Measurements from ENCODE around the gene KIF9. TPM values are rescaled to one million over a fixed set of nuclear protein-coding genes. Genes with fewer than 3 reads are reported as not detected.
"Not testable (repeated sequence)": the region's sequence is repeated elsewhere in the genome, so short reads cannot be mapped to it uniquely, and the experiment has no call there.

Gene KIF9, protein sequence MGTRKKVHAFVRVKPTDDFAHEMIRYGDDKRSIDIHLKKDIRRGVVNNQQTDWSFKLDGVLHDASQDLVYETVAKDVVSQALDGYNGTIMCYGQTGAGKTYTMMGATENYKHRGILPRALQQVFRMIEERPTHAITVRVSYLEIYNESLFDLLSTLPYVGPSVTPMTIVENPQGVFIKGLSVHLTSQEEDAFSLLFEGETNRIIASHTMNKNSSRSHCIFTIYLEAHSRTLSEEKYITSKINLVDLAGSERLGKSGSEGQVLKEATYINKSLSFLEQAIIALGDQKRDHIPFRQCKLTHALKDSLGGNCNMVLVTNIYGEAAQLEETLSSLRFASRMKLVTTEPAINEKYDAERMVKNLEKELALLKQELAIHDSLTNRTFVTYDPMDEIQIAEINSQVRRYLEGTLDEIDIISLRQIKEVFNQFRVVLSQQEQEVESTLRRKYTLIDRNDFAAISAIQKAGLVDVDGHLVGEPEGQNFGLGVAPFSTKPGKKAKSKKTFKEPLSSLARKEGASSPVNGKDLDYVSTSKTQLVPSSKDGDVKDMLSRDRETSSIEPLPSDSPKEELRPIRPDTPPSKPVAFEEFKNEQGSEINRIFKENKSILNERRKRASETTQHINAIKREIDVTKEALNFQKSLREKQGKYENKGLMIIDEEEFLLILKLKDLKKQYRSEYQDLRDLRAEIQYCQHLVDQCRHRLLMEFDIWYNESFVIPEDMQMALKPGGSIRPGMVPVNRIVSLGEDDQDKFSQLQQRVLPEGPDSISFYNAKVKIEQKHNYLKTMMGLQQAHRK
- total RNA-seq (2014; rRNA removed; shearing (Covaris generic)) = 7.0 and 13.1 TPM in 2 replicates
- polyA plus RNA-seq (2014; cell fraction: nucleus; rRNA removed) = 5.1 and 5.6 TPM in 2 replicates

DNA sequence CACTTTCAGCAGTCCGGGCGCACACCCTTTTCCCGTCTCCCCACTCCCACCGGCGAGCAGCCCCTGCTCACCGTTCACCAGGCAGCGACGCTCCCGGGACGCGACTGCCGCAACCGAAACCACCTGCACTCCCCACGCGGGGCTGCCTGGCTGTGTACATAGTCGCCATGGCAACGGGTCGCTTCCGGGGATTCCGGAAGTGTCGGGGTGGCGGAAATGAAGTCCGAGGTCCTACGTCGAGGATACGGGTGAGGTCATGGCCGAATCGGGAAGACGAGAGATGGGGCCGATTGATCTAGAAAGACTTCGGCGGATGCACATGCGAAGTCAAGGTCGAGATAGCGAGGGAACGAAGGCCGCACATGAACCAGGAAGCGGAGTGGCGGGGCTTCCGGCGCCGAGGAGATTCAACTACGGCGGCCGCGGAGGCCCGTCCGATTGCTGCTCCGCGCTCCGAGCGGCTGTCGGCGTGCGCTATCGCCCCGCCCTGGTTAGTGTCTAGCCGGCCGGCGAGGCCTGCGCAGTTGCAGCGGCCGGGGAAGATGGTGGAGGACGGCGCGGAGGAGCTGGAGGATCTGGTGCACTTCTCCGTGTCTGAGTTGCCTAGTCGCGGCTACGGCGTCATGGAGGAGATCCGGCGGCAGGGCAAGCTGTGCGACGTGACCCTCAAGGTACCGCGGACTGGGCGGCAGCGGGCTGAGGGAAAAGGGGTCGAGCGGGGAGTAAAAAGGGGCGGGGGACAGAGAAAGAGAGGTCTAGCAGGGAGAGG lies at the start of gene KIF9, which contains the start of gene KLHL18:
Gene KIF9 (minus strand): TSS at position 376 of the 769 bp plus-strand sequence. CDS start 5,425 bp downstream, outside the sequence.
Gene KLHL18 (plus strand): TSS at position 521 of the 769 bp plus-strand sequence. CDS start 22 bp downstream, at position 543.
- peak; percentile 83 for DNase-seq (ENCODE audit: extremely low read depth, low read depth)

DNA sequence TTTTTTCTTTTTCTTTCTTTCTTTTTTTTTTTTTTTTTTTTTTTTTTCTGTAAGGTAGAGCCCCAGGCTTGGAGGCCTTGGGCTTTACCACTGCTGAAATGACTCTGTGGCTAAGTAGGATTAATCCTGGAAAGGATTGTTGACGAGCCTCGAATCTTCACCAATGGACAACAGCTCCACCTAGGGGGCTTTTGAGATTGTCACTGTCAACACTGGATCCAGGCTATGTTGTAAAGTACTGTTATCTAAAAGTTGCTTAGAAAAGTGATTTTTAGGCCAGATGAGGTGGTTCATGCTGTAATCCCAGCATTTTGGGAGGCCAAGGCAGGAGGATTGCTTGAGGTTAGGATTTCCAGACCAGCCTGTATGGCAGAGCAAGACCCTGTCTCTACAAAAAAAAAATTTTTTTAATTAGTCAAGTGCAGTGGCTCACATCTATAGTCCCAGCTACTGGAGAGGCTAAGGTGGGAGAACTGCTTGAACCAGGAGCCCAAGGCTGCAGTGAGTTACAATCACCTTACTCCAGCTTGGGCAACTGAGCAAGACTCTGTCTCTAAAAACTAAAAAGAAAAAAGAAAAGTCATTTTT lies 41.8 kb upstream of the KIF9 start:
- peak; percentile 51 for DNase-seq (ENCODE audit: extremely low read depth, low read depth)

DNA sequence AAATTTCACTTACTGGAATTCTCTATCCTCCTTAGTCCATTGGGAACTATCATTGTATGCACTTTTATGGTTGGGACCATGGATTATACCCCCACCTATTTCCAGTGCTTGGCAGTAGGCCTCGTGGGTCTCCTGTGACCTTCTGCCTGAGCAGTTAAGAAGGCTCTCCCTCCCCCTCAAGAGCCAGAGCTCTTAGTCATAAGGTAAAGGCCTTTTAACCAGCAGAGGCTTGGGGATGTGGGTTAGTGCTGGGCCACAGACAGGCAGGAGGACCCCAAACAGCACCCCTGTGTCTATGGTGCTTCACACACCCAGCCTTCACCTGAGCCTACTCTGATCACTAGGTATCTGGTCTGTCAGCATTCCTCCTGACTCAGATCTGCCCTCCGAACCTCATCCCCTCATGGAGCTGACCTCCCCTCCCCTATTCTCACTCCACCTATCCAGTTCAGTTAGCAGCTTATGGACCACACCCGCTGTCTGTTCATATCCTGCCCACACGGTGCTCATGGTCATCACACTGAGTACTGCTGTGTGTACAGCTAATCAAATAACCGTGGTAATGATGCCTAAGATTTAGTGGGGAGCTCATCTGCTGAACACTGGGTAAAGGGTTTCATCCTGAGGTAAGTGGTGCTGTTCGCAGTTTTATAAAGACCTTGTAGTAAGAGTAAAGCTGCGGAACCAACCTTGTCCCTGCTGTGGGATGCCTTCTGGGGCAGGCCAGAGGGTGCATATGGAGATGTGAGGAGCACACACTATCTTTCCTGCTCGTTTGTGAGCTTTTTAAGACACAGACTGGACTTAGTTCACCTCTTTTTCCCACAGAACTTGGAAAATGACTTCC lies 41.1 kb upstream of the KIF9 start:
- no peak for DNase-seq (ENCODE audit: extremely low read depth, low read depth)

DNA sequence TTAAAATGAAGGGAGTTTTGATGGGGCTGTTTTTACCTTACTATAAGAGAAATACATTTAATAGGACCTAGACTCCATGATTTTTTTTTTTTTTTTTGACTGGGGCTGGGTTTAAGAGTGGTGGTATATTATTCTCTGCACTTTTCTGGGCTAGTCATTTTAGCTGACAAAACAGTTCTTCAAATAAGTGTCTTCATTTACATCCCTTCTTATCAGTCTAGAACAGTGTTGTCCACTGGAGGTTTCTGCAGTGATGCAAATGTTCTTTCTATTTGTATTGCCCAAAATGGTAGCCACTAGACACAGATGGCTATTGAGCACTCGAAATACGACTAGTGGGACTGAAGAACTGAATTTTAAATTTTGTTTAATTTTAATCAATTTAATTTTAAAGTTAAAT lies 37.4 kb upstream of the KIF9 start:
- no peak for DNase-seq (ENCODE audit: extremely low read depth, low read depth)

DNA sequence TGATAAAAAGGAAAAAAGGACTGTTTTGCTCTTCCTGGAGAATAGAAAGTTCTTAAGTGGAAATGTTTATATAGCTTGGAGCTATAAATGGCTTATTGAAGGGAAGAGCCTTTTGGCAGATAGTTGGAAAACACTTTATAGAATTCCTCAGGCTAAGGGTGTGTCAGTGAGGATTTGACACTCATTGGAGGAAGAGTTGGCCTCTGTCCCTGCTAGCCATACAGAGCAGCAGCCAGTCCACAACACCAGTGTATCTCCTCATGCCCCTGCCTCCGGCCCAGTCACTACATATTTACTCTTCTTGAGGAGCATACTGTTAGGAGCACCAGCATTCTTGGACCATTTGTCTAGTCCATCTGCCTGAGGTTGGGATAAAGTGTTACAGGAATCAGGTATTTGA lies 36.3 kb upstream of the KIF9 start:
- no peak for DNase-seq (ENCODE audit: extremely low read depth, low read depth)

DNA sequence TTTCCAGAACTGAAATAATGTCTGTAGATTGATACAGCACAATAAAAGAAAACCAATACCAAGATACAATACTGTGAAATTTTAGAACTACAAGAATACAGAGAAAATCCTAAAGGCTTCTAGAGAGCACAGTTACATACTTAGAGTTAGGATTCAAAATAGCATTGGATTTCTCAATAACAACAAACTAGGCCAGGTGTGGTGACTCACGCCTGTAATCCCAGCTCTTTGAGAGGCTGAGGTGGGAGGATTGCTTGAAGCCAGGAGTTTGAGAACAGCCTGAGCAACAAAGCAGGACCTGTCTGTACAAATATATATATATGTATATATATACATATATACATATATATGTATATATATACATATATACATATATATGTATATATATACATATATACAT lies 33.6 kb upstream of the KIF9 start:
- not testable (repeated sequence) for DNase-seq (ENCODE audit: extremely low read depth, low read depth)

DNA sequence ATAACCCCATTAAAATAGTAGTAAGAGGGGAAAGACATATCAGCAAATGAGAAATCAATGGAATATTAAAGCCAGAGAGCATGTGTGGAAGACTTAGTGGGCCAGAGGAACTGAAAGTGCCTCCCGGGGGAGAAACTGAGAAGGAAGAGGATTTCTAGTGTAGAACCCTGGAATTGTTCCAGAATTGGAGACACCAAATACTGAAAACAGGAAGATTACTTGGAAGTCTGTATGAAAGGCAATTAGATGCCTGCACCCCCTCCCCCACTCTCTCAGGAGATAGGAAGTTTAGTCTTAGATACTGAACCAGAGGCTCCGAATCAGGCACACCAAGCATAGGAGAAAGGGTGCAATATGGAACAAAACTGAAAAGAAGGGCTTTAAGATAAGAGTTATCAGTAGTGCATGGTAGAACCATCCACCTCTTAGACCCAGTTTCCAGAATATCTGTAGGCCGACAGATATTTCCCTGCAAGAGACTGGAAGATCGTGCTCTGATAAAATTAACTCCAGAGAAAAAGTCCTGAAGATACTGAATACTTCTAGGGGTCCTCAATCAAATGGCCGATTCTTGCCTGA lies 32.6 kb upstream of the KIF9 start:
- DNase-seq (ENCODE audit: extremely low read depth, low read depth) = no peak

DNA sequence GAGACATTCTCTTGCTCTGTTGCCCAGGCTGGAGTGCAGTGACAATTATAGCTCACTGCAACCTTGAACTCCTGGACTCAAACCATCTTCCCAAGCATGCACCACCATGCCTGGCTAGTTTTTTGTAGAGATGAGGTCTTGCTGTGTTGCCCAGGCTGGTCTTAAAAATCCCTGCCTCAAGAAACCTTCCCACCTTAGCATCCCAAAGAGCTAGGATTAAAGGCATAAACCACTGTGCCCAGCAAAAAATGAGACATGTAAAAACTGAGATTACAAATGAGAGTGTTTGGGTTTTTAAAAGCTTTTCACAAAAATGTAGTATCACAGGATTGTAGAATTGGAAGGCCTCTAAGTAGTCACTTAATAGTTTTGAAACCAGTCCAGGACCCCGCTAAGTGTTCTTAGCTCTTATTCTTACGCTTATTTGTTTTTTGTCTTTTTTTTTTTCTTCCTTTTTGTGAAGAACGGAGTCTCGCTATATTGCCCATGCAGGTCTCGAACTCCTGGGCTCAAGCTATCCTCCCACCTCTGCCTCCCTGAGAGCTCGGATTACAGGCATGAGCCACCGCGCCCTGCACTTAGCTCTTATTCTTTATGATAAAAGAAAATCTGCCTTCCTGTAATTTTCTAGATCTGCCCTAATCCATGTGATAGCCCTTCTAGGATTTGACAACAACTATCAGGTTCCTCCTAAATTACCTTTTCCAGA lies 31.6 kb upstream of the KIF9 start:
- DNase-seq (ENCODE audit: extremely low read depth, low read depth) = no peak

DNA sequence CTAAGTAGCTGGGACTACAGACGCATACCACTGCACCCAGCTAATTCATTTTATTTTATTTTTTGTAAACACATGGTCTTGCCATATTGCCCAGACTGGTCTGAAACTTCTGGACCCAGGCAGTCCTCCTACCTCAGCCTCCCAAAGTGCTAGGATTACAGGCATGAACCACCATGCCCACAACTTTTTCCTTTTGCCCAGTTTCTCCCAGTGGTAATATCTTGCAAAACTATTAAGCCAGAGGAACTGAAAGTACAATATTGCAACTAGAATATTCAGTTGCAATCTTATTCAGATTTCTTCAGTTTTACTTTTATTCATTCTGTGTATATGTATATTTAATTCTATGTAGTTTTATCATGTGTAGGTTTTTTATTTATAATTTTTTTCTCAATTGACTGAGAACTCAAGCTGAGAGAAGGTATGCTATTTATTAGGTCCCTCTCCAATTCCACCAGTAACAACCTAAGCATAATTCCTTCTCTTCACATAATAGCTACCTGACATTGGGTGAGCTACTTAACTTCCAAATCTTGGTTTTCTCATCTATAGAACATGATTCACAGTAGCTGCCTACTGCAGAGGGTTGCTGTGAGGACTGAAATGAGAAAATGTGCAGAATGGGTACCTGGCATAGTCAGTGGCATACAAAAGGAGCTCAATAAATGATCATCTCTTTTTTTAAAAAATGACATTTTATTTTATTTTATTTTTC lies 30.9 kb upstream of the KIF9 start:
- DNase-seq (ENCODE audit: extremely low read depth, low read depth) = no peak

DNA sequence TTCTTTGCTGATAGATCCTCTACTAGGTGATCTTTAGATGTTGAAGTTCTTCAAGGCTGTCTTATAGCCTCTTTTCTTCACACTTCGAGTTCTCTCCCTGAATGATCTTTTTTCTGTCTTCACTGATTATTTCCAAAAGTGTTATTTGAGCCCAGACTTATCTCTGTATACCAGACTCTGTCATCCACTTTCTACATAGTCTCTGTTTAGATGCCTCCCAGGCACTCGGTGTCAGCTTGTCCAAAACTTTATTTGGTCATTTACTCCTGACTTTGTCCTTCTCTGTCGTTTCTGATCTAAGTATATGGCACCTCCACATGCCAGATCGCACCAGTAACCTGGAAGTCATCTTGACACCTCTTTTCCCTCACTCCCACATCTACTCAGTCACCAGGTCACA lies 27.8 kb upstream of the KIF9 start:
- no peak for DNase-seq (ENCODE audit: extremely low read depth, low read depth)

DNA sequence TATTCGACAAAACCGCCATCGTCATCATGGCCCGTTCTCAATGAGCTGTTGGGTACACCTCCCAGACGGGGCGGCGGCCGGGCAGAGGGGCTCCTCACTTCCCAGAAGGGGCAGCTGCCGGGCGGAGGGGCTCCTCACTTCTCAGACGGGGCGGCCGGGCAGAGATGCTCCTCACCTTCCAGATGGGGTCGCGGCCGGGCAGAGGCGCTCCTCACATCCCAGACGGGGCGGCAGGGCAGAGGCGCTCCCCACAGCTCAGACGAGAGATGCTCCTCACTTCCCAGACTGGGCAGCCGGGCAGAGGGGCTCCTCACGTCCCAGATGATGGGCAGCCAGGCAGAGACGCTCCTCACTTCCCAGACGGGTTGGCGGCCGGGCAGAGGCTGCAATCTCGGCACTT lies 26.6 kb upstream of the KIF9 start:
- not testable (repeated sequence) for DNase-seq (ENCODE audit: extremely low read depth, low read depth)

DNA sequence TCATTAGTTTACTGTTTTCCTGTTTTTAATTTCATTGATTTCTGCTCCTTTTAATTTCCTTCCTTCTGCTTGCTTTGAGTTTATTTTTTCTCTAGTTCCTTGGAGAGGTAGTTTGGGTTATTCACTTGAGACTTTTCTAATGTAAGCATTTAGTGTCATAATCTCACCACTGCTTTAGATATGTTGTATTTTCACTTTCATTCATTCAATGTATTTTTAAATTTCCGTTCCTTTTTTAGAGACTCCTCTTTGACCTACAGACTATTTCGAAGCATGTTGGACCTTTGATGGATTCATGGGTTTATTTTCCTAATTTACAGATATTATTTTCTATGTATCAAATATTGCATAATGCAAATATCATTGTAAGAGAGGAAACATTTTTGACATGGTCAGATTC lies 23.4 kb upstream of the KIF9 start:
- no peak for DNase-seq (ENCODE audit: extremely low read depth, low read depth)

DNA sequence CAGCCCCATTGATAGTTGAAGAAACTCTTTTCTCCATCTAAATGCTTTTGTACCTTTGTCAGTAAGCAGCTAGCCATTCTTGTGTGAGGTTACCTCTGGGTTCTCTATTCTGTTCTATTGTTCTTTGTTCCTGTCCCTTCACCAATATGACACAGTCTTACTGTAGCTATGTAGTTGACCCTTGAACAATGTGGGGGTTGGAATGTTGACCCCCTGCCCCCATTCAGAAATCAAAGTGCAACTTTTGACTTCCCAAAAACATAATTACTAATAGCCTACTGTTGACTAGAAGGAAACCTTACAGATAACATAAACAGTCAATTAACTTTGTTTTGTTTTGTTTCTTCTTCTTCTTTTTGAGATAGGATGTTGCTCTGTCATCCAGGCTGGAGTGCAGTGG lies 18.9 kb upstream of the KIF9 start:
- no peak for DNase-seq (ENCODE audit: extremely low read depth, low read depth)

DNA sequence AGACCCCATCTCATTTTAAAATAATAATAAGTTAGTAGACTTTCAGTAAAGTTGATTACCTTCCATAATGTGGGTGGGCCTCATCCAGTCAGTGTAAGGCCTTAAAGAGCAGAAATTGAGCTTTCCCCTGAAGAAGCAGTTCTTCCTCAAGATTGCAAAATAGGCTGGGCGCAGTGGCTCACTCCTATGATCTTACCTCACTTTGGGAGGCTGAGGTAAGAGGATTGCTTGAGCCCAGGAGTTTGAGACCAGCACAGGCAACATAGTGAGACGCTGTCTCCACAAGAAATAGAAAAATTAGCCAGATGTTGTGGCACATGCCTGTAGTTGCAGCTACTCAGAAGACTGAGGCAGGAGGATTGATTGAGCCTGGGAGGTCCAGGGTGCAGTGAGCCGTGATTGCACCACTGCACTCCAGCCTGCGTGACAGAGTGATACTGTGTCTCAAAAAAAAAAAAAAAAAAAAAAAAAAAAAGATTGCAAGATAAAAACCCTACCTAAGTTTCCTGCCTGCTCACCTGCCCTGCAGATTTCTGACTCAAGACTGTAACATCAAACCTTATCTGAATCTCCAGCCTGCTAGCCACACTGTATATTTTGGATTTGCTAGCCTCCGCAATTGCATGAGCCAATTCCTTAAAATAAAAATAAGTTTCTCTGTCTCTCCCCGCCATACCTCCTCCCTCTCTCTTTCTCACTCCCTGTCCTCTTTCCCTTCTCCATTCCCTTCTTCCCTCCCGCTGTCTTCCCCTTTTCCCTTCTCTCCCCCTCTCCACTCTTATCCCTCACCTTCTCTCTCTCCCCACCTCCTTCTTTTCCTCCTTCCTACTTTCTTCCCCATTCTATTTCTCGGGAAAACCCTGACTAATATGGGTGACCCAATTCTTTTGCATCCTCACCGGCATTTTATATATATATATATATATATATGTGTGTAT lies 17.1 kb upstream of the KIF9 start:
- DNase-seq (ENCODE audit: extremely low read depth, low read depth) = no peak

DNA sequence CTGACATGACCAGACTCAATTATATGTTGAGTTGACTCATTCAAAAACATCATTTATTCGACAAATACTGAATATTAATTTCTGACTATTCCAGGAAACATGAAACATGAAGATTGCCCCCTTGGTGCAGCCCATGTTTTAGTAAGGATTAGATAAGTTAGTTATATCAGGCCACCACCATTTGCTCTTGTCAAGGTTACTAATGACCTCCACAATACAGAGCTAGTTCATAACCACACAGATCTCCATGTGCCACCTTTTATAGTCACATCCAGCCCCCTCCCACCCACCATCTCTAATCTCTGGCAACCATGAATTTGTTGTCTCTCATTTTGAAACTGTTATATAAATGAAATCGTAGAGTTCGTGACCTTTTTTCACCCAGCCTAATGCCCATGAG lies 15.8 kb upstream of the KIF9 start:
- no peak for DNase-seq (ENCODE audit: extremely low read depth, low read depth)

DNA sequence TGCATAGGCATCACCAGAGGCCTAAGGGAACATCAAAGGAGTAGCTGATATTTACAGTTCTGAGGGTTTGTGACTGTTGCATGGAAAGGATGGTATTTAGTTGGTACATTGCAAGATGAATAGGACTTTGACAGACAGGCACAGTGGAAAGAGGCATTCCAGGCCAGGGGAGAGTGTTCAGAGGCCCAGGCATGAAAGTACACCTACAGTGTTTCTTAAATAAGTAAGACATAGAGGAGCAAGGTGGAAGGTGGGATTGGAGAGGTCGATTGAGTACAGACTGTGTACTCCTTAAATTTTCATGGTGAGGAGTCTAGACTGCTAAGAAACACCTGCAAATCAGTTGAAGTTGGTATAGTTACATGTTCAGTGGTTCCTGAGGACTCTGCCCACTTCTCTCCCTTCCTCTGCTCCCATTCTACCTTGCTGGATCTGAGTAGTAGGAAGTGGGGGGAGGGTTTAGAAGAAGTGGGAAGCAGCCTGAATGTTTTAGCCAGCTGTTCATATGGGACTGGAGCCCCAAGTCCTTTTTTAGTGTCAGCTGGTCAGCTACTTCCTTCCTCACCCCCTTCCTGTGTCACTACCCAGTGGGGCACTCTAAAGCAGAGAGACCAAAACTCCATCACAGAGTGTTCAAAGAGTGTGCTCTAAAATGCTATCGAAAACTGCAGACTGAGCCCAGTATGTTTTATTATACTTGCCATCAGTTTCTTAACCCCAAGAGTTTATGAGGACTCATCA lies 14.1 kb upstream of the KIF9 start:
- no peak for DNase-seq (ENCODE audit: extremely low read depth, low read depth)
